HCT116 (cell line): ENCODE measurements around the gene TAF4. TPM values are rescaled to one million over a fixed set of nuclear protein-coding genes. Genes with fewer than 3 reads are reported as not detected.

Experiments
- ATAC-seq: fragments of 200-7000 bp; cut with Tn5 transposase; 2 replicates; pipeline ENCODE4 v1.9.1; 2020; ENCODE audit warnings: mild to moderate bottlenecking, moderate library complexity
- BruUV-seq: library from RNA; stranded (reverse); fragments of 400-500 nt; replicated peaks from 2 replicates; lab custom pipeline; 2021; lab: Mats Ljungman, UMichigan
- CTCF ChIA-PET: fragments of 300-600 bp; sonication (Branson Sonifier 250); formaldehyde crosslinking; loops from one replicate; lab custom pipeline; 2021; ENCODE audit warnings: antibody characterized with exemption; lab: Charles Lee
- POLR2A ChIA-PET: fragments of 300-600, 350-600 bp; sonication (Branson Sonifier 250); formaldehyde crosslinking; loops from one replicate; lab custom pipeline; 2021; ENCODE audit warnings: antibody characterized with exemption; lab: Charles Lee
- RAD21 ChIA-PET, 2 experiments: fragments of 300-600 bp; sonication (Branson Sonifier 250); formaldehyde crosslinking; loops; one replicate each; lab custom pipeline; 2023; ENCODE audit warnings: low total read pairs in 2 of 2; ENCODE audit not compliant: uncharacterized antibody in 2 of 2, unreplicated experiment in 2 of 2, low non-redundant PET in 1 of 2; lab: Charles Lee
- DNase-seq: peaks from one replicate; pipeline ENCODE4 v3.0.0-alpha.2; 2010; ENCODE audit warnings: low read depth, low spot score
- H2AFZ ChIP-seq: fragments of 200-600 bp; shearing (Covaris generic), sonication (generic); 2 replicates; pipeline ENCODE4 v1.6.1; 2017; ENCODE audit warnings: low read depth, mixed run types, mixed read lengths, antibody characterized with exemption, low read length; ENCODE audit not compliant: poor library complexity, severe bottlenecking
- H3K27ac ChIP-seq: 2 replicates; pipeline ENCODE4 v1.5.1; 2012; ENCODE audit warnings: low read depth, low read length
- H3K27me3 ChIP-seq: fragments of 200-600 bp; sonication (generic); 2 replicates; pipeline ENCODE4 v1.6.1; 2016; ENCODE audit warnings: mixed run types, low read length, mixed read lengths; ENCODE audit not compliant: insufficient read depth
- H3K36me3 ChIP-seq, 2 experiments: fragments of 200-500 bp in 1 of 2; fragments of 200-600 bp in 1 of 2; sonication (Bioruptor generic) in 1 of 2; sonication (generic) in 1 of 2; 2 replicates each; pipeline versions ENCODE4 v1.5.1 to v1.6.1; 2014 to 2016; ENCODE audit warnings: low read length in 2 of 2, inconsistent platforms in 1 of 2, mixed read lengths in 1 of 2, mixed run types in 1 of 2; ENCODE audit not compliant: insufficient read depth in 2 of 2, control insufficient read depth in 1 of 2
- H3K4me1 ChIP-seq, 2 experiments: fragments of 200-600 bp in 1 of 2; sonication (generic) in 1 of 2; 2 replicates each; pipeline versions ENCODE4 v1.5.1 to v1.6.1; 2012 to 2017; ENCODE audit warnings: low read length in 2 of 2, inconsistent platforms in 1 of 2, mild to moderate bottlenecking in 1 of 2, mixed read lengths in 1 of 2, mixed run types in 1 of 2, moderate library complexity in 1 of 2; ENCODE audit not compliant: insufficient read depth in 2 of 2, control insufficient read depth in 1 of 2
- H3K4me2 ChIP-seq: fragments of 200-600 bp; sonication (generic); 2 replicates; pipeline ENCODE4 v1.6.1; 2017; ENCODE audit warnings: mixed run types, low read length, mixed read lengths
- H3K4me3 ChIP-seq, 2 experiments: fragments of 200-600 bp in 1 of 2; sonication (generic) in 1 of 2; replicated peaks in 1 of 2; 2 replicates each; pipeline ENCODE4 v1.5.1; 2011 to 2016; ENCODE audit warnings: low read length in 2 of 2, control low read depth in 1 of 2, low read depth in 1 of 2, mild to moderate bottlenecking in 1 of 2, mixed read lengths in 1 of 2, mixed run types in 1 of 2
- H3K79me2 ChIP-seq: fragments of 200-600 bp; sonication (generic); 2 replicates; pipeline ENCODE4 v1.6.1; 2017; ENCODE audit warnings: mild to moderate bottlenecking, mixed run types, low read length, moderate library complexity, mixed read lengths; ENCODE audit not compliant: insufficient read depth
- H3K9ac ChIP-seq: fragments of 200-600 bp; sonication (generic); 2 replicates; pipeline ENCODE4 v1.6.1; 2016; ENCODE audit warnings: low read length, mixed read lengths
- H3K9me2 ChIP-seq: fragments of 200-600 bp; sonication (generic), shearing (Covaris generic); 2 replicates; pipeline ENCODE4 v1.6.1; 2017; ENCODE audit warnings: mixed run types, mild to moderate bottlenecking, moderate library complexity; ENCODE audit not compliant: insufficient read depth
- H3K9me3 ChIP-seq, 2 experiments: fragments of 200-500 bp in 1 of 2; fragments of 200-600 bp in 1 of 2; sonication (Bioruptor generic) in 1 of 2; sonication (generic) in 1 of 2; 2 replicates each; pipeline ENCODE4 v1.6.1; 2014 to 2017; ENCODE audit warnings: low read length in 2 of 2, mixed read lengths in 2 of 2, inconsistent platforms in 1 of 2, low read depth in 1 of 2, mild to moderate bottlenecking in 1 of 2, mixed run types in 1 of 2, moderate library complexity in 1 of 2; ENCODE audit not compliant: control insufficient read depth in 1 of 2, insufficient read depth in 1 of 2
- H4K20me1 ChIP-seq: fragments of 200-600 bp; sonication (generic), shearing (Covaris generic); 2 replicates; pipeline ENCODE4 v1.6.1; 2017; ENCODE audit warnings: mixed run types, mild to moderate bottlenecking, moderate library complexity; ENCODE audit not compliant: insufficient read depth
- CEBPB ChIP-seq: IDR thresholded peaks from 2 replicates; pipeline ENCODE4 v1.6.1; 2012; ENCODE audit warnings: low read depth
- intact Hi-C: fragments of 100-400 bp; cut with micrococcal nuclease; formaldehyde crosslinking; loops from 2 replicates; pipeline ENCODE4 v1.10.0; 2022
- total RNA-seq: library from RNA; stranded (reverse); gene quantifications from one replicate; pipeline ENCODE4 v1.2.1, GENCODE V29; 2021; ENCODE audit not compliant: unreplicated experiment
- TF ChIP-seq, protein P1 (sequence below): IDR thresholded peaks from 2 replicates; pipeline ENCODE4 v1.6.1; 2011; ENCODE audit warnings: mild to moderate bottlenecking, low read length, moderate library complexity; ENCODE audit not compliant: insufficient replicate concordance; ENCODE audit errors: extremely low read depth
- TF ChIP-seq, protein P2 (sequence below): IDR thresholded peaks from 2 replicates; pipeline ENCODE4 v1.6.1; 2012
- TF ChIP-seq, protein P3 (sequence below): IDR thresholded peaks from 2 replicates; pipeline ENCODE4 v1.6.1; 2012

Gene TAF4
- total RNA-seq, 1 experiment from 2014 or later: 26.8 TPM

DNA sequence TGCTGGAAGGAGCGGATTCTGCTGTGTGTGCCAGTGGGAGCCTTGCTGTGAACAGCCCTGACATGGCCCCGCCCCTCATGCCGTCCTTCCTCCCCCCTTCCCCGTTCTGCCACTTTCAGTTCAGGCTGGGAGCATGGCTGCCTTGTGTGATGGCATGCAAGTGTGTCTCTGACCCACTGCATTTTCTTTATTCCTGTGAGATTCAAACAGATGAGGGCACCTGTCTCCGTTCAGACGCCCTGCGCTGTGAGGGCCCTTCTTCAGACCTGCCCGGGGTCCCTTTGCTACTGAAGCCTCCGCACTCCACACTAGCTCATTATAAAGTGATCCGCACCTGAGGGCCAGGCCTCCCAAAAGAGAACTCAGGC, 88.3 kb downstream of the TAF4 start:
- no peak overlapping the region for H3K27ac ChIP-seq
- no peaks in the 10 kb centered on the region; the same call in 1 of the 2 replicates for H3K79me2 ChIP-seq
- no peaks in the 10 kb centered on the region for H3K4me1 ChIP-seq
- no peaks in the 10 kb centered on the region for H3K9me3 ChIP-seq
- H3K9ac ChIP-seq: no peak overlapping the region
- no peaks in the 10 kb centered on the region for H3K27me3 ChIP-seq
- ChIA-PET POLR2A (no interaction called here), RAD21 (no interaction called here), CTCF (no interaction called here)
- TF ChIP-seq, protein P1, sequence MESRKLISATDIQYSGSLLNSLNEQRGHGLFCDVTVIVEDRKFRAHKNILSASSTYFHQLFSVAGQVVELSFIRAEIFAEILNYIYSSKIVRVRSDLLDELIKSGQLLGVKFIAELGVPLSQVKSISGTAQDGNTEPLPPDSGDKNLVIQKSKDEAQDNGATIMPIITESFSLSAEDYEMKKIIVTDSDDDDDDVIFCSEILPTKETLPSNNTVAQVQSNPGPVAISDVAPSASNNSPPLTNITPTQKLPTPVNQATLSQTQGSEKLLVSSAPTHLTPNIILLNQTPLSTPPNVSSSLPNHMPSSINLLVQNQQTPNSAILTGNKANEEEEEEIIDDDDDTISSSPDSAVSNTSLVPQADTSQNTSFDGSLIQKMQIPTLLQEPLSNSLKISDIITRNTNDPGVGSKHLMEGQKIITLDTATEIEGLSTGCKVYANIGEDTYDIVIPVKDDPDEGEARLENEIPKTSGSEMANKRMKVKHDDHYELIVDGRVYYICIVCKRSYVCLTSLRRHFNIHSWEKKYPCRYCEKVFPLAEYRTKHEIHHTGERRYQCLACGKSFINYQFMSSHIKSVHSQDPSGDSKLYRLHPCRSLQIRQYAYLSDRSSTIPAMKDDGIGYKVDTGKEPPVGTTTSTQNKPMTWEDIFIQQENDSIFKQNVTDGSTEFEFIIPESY: no peak
- TF ChIP-seq CEBPB: no peak
- no peak for DNase-seq
- peaks cover 0 to 8% of the 10 kb centered on the region in 2 experiments; a peak in 2 of 4 replicates for H3K36me3 ChIP-seq
- no peaks in the 10 kb centered on the region for H4K20me1 ChIP-seq
- no peak for ATAC-seq
- no TSS peak for BruUV-seq
- no peak overlapping the region for H3K4me2 ChIP-seq
- intact Hi-C loops: no loop called here
- H3K9me2 ChIP-seq: no peaks in the 10 kb centered on the region
- no peak overlapping the region for H3K4me3 ChIP-seq
- H2AFZ ChIP-seq: no peak overlapping the region

DNA sequence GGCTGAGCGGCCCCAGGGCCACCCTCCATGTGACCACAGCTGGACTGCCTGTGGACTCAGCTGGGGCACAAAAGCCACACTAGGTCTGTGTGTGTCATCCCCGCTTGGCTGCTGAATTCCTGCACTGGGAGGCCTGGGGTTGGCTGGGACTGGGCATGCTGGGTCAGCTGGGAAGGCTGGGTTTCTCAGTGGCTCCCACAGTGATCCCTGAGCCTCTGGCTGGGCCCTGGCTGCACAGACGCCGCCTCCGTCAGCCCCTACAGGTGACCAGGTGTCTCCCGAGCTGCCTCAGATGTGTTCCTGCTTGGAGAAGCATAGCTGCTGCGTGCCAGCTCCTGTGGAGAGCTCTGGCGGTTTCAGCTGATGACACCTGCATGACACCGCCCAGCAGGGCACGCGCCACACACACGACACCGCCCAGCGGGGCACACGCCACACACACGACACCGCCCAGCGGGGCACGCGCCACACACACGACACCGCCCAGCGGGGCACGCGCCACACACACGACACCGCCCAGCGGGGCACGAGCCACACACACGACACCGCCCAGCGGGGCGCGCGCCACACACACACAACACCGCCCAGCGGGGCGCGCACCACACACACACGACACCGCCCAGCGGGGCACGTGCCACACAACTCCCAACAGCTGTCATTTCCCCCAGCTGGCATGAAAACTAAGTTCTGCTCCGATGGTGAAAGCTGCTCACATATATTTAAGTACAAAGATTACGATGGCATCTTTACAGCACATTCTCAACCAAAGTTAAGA, 88.8 kb downstream of the TAF4 start:
- Histone ChIP-seq H3K79me2 (no peaks in the 10 kb centered on the region; the same call in 1 of the 2 replicates), H3K4me1 (no peaks in the 10 kb centered on the region), H3K27me3 (no peaks in the 10 kb centered on the region), H3K4me2 (no peak overlapping the region), H3K27ac (no peak overlapping the region), H3K9ac (no peak overlapping the region), H3K9me3 (no peaks in the 10 kb centered on the region), H3K9me2 (no peaks in the 10 kb centered on the region), H2AFZ (no peak overlapping the region), H3K36me3 (peaks cover 0 to 8% of the 10 kb centered on the region in 2 experiments; a peak in 2 of 4 replicates), H3K4me3 (no peak overlapping the region), H4K20me1 (no peaks in the 10 kb centered on the region)
- ChIA-PET POLR2A (no interaction called here), RAD21 (no interaction called here), CTCF (no interaction called here)
- intact Hi-C loops: no loop called here
- no TSS peak for BruUV-seq
- TF ChIP-seq, protein P2, sequence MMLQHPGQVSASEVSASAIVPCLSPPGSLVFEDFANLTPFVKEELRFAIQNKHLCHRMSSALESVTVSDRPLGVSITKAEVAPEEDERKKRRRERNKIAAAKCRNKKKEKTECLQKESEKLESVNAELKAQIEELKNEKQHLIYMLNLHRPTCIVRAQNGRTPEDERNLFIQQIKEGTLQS: no peak
- TF ChIP-seq, protein P3, sequence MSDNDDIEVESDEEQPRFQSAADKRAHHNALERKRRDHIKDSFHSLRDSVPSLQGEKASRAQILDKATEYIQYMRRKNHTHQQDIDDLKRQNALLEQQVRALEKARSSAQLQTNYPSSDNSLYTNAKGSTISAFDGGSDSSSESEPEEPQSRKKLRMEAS: no peak
- DNase-seq (no peak), ATAC-seq (no peak)
